Heart left ventricle (tissue), 16 donors: ENCODE results near the gene RANBP10. TPM values are rescaled to one million over a fixed set of nuclear protein-coding genes. Genes with fewer than 3 reads are reported as not detected.

ENCODE experiments used
- ATAC-seq, 4 donors: fragments of 200-7000 bp; cut with Tn5 transposase; one replicate each; pipeline ENCODE4 v1.9.1; 2020 to 2022; ENCODE audit warnings: moderate library complexity in 4 of 4, mild to moderate bottlenecking in 3 of 4, moderate number of reproducible peaks in 1 of 4
- DNase-seq, 5 donors: peaks; one replicate each; pipeline ENCODE4 v3.0.0-alpha.2; 2020
- H3K27ac ChIP-seq, 12 donors: fragments of 200-600 bp; sonication (generic) in 4 of 12; one replicate each; pipeline versions ENCODE4 v1.5.0 to v1.8.0; 2016 to 2022; ENCODE audit warnings: mild to moderate bottlenecking in 2 of 12
- H3K27me3 ChIP-seq, 9 donors: fragments of 200-600 bp; sonication (generic) in 2 of 9; one replicate each; pipeline versions ENCODE4 v1.5.1 to v1.8.0; 2016 to 2022; ENCODE audit warnings: mild to moderate bottlenecking in 3 of 9
- H3K36me3 ChIP-seq, 9 donors: fragments of 200-600 bp; sonication (generic) in 2 of 9; one replicate each; pipeline versions ENCODE4 v1.5.0 to v1.8.0; 2018 to 2022; ENCODE audit warnings: mild to moderate bottlenecking in 2 of 9
- H3K4me1 ChIP-seq, 12 donors: fragments of 200-600 bp; sonication (generic) in 4 of 12; one replicate each; pipeline versions ENCODE4 v1.5.0 to v1.8.0; 2016 to 2022; ENCODE audit warnings: mild to moderate bottlenecking in 3 of 12
- H3K4me3 ChIP-seq, 12 donors: fragments of 200-600 bp; sonication (generic) in 4 of 12; one replicate each; pipeline versions ENCODE4 v1.5.0 to v1.8.0; 2017 to 2022; ENCODE audit warnings: mild to moderate bottlenecking in 9 of 12, moderate library complexity in 4 of 12
- H3K9me3 ChIP-seq, 12 donors: fragments of 200-600 bp; sonication (generic) in 4 of 12; one replicate each; pipeline versions ENCODE4 v1.5.0 to v1.8.0; 2016 to 2022; ENCODE audit warnings: mild to moderate bottlenecking in 1 of 12
- POLR2A ChIP-seq, 2 donors: fragments of 450-650 bp; IDR thresholded peaks; one replicate each; pipeline ENCODE4 v1.6.1; 2017; ENCODE audit warnings: antibody characterized with exemption in 2 of 2, mild to moderate bottlenecking in 2 of 2, moderate library complexity in 2 of 2
- WGBS, 4 donors: extraction: QIAGEN DNeasy Blood & Tissue Kit in 2 of 4; methylation state at CpG; one replicate each; pipeline versions ENCODE4 v1.1.5 to v1.1.7; 2013 to 2018; 5-methylcytosine and 5-hydroxymethylcytosine counted together
- intact Hi-C, 10 donors: fragments of 100-400 bp; cut with DNase I; formaldehyde crosslinking; loops; one replicate each; pipeline versions ENCODE4 v1.11.1 to v1.14.2; 2022
- long read RNA-seq, 3 donors: library from polyadenylated mRNA; unstranded; transcript quantifications; one replicate each; pipeline ENCODE4 v2.0.0, GENCODE V29; 2020 to 2021
- polyA plus RNA-seq, 2 donors: library from polyadenylated mRNA; stranded (reverse); fragments of 200-250 nt; gene quantifications; one replicate each; pipeline ENCODE4 v1.2.3, GENCODE V29; 2013
- total RNA-seq, 9 donors: library from RNA; depleted of rRNA in 2 of 9; stranded (reverse); fragments of >200 nt in 2 of 9; fragmentation: NEBNext Ultra II Directional in 3 of 9; extraction: Animal tissue kit (Norgen Biotek cat#: 25700) in 3 of 9; gene quantifications; one replicate each; pipeline versions ENCODE4 v1.1.0 to v1.2.4, GENCODE V29; 2016 to 2023
- TF ChIP-seq, protein P1 (sequence below), 12 donors: fragments of 200-600 bp; sonication (generic) in 4 of 12; IDR thresholded peaks; one replicate each; pipeline versions ENCODE4 v1.5.0 to v1.8.0; 2018 to 2022; ENCODE audit warnings: antibody characterized with exemption in 12 of 12, mild to moderate bottlenecking in 5 of 12
- donor health status: ischemic (EF 13 %, LVEDD 7.1; RV severe dilation, severe dysfunction).
- donor health status: healthy with polysubstance abuse.
- donor health status: DM: no; HTN: yes; CAD: no.
- donor health status: DM: no; HTN: no; CAD: no.
- donor health status: ischemic (EF 25% LVEDD 6.9; RV normal size, moderate dysfunction).
- donor health status: ischemic (EF 25% LVEDD 5.7; RV mildly dilated, moderate dysfunction).
- donor health status: healthy.
- donor health status: DM: yes; HTN: yes; CAD: no.
- donor health status: ischemic (EF 35%, LVEDD 5.7; RV mildly dilated, moderate dysfunction).
- donor health status: nonischemic (EF 11% LVEDD 7.7; RV severe dilation, severe dysfunction).
- donor health status: DM: yes; HTN: yes; CAD: no.
- donor health status: PGD.
- donor health status: ischemic (EF 29% LVEDD 5.4; RV normal size, mild dysfunction).
- donor health status: nonischemic (EF 23%, LVEDD 6.1; RV moderate dilation, normal function).

Gene RANBP10
- total RNA-seq (10 to 100 TPM in 6 of 9 donors, 1 to 10 TPM in 3; 7.1 to 19.7 (median 12.3) TPM), polyA plus RNA-seq (10 to 100 TPM in 1 of 2 donors, 1 to 10 TPM in 1; 5.6 to 11.2 TPM)
- long read RNA-seq, donor 1, full-length matches to known transcripts = 3 of 15 reads
- long read RNA-seq, donor 1, partial matches to known transcripts = 3 of 15 reads
- long read RNA-seq, donor 1, other reads (novel, unspliced or antisense) = 9 of 15 reads
- long read RNA-seq, donor 2, full-length matches to known transcripts = 7 of 14 reads
- long read RNA-seq, donor 2, partial matches to known transcripts = 0 of 14 reads
- long read RNA-seq, donor 2, other reads (novel, unspliced or antisense) = 7 of 14 reads
- long read RNA-seq, donor 3, full-length matches to known transcripts = 1 of 8 reads
- long read RNA-seq, donor 3, partial matches to known transcripts = 3 of 8 reads
- long read RNA-seq, donor 3, other reads (novel, unspliced or antisense) = 4 of 8 reads

DNA sequence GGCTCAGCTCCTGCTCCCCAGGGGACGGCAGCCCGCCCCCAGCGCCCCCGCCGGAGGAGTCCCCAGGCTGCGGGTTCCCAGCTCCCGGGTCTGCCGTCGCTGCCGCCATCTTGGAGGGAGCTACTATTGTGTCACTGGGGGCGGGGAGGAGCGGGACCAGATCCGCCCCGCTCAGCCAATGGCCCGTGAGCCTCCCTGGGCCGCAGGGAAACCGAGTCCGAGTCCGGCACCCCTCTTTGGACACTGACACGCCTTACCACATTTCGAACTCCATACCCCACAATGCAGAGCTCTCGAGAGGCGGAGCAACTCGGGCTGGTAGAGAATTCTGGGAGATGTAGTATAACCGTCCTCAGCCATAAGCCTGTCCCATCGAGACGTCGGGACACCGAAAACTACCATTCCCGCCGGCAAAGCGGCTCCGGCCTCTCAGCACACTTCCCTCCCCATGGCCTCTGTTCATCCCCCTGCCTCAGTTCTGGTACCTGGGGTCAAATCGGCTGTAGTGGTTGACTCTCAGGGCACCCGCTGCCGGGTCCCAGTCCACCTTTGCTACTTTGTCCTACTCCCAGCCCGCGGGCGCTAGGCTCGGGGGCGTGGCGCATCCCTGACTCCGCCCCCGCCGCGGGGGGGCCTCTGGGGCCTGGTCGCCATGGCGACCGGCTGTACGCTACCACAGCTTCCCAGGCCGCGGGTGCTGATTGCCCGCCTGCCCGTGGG lies at the start of gene RANBP10, which contains the start of gene TSNAXIP1:
Gene RANBP10, minus strand, starts transcription at position 133 of the 720 bp plus-strand sequence. Its CDS starts 24 bp downstream, at position 109.
Gene TSNAXIP1, plus strand, starts transcription at position 462 of the 720 bp plus-strand sequence. CDS start 261 bp downstream, outside the sequence.
- peak; percentile 98 to 99 (median 98) for ATAC-seq
- H3K4me1 ChIP-seq = peaks cover 0 to 39% (median 17%) of the 10 kb centered on the region in 12 donors
- peak within 1 kb of the TSS; percentile 62 to 98 (median 80) for H3K4me3 ChIP-seq
- TF ChIP-seq, protein P1, sequence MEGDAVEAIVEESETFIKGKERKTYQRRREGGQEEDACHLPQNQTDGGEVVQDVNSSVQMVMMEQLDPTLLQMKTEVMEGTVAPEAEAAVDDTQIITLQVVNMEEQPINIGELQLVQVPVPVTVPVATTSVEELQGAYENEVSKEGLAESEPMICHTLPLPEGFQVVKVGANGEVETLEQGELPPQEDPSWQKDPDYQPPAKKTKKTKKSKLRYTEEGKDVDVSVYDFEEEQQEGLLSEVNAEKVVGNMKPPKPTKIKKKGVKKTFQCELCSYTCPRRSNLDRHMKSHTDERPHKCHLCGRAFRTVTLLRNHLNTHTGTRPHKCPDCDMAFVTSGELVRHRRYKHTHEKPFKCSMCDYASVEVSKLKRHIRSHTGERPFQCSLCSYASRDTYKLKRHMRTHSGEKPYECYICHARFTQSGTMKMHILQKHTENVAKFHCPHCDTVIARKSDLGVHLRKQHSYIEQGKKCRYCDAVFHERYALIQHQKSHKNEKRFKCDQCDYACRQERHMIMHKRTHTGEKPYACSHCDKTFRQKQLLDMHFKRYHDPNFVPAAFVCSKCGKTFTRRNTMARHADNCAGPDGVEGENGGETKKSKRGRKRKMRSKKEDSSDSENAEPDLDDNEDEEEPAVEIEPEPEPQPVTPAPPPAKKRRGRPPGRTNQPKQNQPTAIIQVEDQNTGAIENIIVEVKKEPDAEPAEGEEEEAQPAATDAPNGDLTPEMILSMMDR (IDR thresholded peaks at IDR 0.05) = no peak
- TF ChIP-seq POLR2A (IDR thresholded peaks at IDR 0.05) = peak in 1 of 2 donors; percentile 91
- no peaks in the 10 kb centered on the region for H3K9me3 ChIP-seq
- 0 to 1% (median 0%) methylated on average over 32 to 54 of the region's 54 CpGs for WGBS, 4 donors
- H3K36me3 ChIP-seq = peaks cover 0 to 33% (median 16%) of the 10 kb centered on the region in 9 donors
- intact Hi-C loops = loop anchor here in 8 of 10 donors (2.0 to 10.0 kb wide), 11 partner anchors 41 to 428 kb away; partner anchors contain the start of genes CENPT (in 1 of the 8), ESRP2 (in 1 of the 8), GFOD2 (in 1 of the 8) and NUTF2 (in 1 of the 8)
- H3K27ac ChIP-seq = peak within 1 kb of the TSS in 11 of 12 donors; percentile 68 to 93 (median 84)
- no peaks in the 10 kb centered on the region for H3K27me3 ChIP-seq
- peak; percentile 97 to 98 (median 98) for DNase-seq

DNA sequence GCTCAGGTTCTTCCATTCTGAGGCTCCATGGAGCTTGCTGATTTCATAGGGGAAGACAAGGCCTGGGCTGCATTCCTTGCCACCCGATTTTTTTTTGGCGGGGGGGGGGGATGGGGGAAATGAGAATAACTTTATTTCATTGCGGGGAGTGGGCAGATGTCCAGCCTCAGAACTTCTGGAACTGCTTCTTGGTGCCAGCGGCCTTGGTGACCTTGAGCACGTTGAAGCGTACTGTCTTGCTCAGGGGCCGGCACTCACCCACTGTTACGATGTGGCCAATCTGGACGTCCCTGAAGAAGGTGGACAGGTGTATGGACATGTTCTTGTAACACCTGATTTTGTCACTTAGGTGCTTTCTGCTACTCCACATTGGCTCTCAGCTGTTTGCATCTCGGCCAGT lies 49.4 kb upstream of the RANBP10 start:
- peak in 2 of 5 donors; percentile 43 to 51 for DNase-seq

DNA sequence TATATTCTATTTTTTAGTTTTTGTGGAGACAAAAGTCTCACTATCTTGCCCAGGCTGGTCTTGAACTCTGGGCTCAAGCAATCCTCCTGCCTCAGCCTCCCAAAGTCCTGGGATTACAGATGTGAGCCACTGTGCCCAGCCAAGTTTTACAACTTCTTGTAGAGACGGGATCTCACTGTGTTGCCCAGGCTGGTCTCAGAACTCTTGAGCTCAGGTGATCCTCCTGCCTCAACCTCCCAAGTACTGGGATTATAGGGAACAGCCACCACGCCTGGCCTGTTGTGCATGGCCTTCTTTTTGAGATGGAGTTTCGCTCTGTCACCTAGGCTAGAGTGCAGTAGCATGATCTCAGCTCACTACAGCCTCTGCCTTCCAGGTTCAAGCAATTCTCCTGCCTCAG lies 47.3 kb upstream of the RANBP10 start:
- Histone ChIP-seq H3K9me3 (no peaks in the 10 kb centered on the region), H3K36me3 (peaks cover 0 to 11% (median 0%) of the 10 kb centered on the region in 9 donors), H3K27ac (no peak overlapping the region), H3K27me3 (no peaks in the 10 kb centered on the region), H3K4me3 (no peak overlapping the region), H3K4me1 (peaks cover 10 to 52% (median 41%) of the 10 kb centered on the region in 12 donors)
- no peak for TF ChIP-seq POLR2A (IDR thresholded peaks at IDR 0.05)
- TF ChIP-seq, protein P1 (IDR thresholded peaks at IDR 0.05) = no peak
- ATAC-seq (no peak), DNase-seq (no peak)
- intact Hi-C loops = no loop called here
- 96 to 99% (median 98%) methylated on average over 3 of the region's 3 CpGs for WGBS, 4 donors

More for the DNA sequence above, 49.4 kb upstream of the RANBP10 start:
- peaks cover 9 to 55% (median 42%) of the 10 kb centered on the region in 12 donors for H3K4me1 ChIP-seq
- peak overlapping the region in 7 of 12 donors; percentile 15 to 87 (median 45) for H3K27ac ChIP-seq
- H3K9me3 ChIP-seq = no peaks in the 10 kb centered on the region
- peaks cover 0 to 9% (median 0%) of the 10 kb centered on the region in 9 donors for H3K36me3 ChIP-seq
- no peak overlapping the region for H3K4me3 ChIP-seq
- WGBS, 4 donors = 41 to 55% (median 51%) methylated on average over 10 of the region's 10 CpGs
- intact Hi-C loops = no loop called here
- no peak for ATAC-seq
- no peaks in the 10 kb centered on the region for H3K27me3 ChIP-seq
- TF ChIP-seq, protein P1 (IDR thresholded peaks at IDR 0.05) = no peak
- no peak for TF ChIP-seq POLR2A (IDR thresholded peaks at IDR 0.05)
